22Rv1 (cell line): ENCODE measurements around the gene ERVK3-1.

Experiments used
- CTCF ChIP-seq: fragments of 450-650 bp; IDR thresholded peaks from 2 replicates; pipeline ENCODE4 v1.5.1; 2017; ENCODE audit warnings: mild to moderate bottlenecking
- ZFX ChIP-seq: fragments of 450-650 bp; IDR thresholded peaks from 2 replicates; pipeline ENCODE4 v1.6.1; 2017; ENCODE audit warnings: antibody characterized with exemption, borderline replicate concordance

GRCh38 chr19:58352760-58353671, 47.8 kb downstream of the ERVK3-1 start, which contains the start of gene A1BG:
- TF ChIP-seq ZFX (no peak), CTCF (no peak)
